Memory B cell (primary cell): ENCODE results near the gene OSMR.

ENCODE experiments used
- ATAC-seq: fragments of 150-1000 bp; cut with Tn5 transposase; 2 replicates; pipeline ENCODE4 v1.10.0; 2021; ENCODE audit warnings: low read depth, mild to moderate bottlenecking, moderate library complexity
- DNase-seq, 2 donors: peaks; one replicate each; pipeline ENCODE4 v3.0.0; 2022; ENCODE audit warnings: low spot score in 2 of 2
- H3K27ac Mint-ChIP-seq: one replicate; pipeline ENCODE4 v1.8.0; 2022; ENCODE audit warnings: mild to moderate bottlenecking, moderate library complexity, mixed read lengths
- H3K27me3 Mint-ChIP-seq: one replicate; pipeline ENCODE4 v1.8.0; 2022; ENCODE audit warnings: mixed read lengths
- H3K36me3 Mint-ChIP-seq: one replicate; pipeline ENCODE4 v1.8.0; 2022; ENCODE audit warnings: mild to moderate bottlenecking, mixed read lengths
- H3K4me1 Mint-ChIP-seq: one replicate; pipeline ENCODE4 v1.8.0; 2022; ENCODE audit warnings: mixed read lengths
- H3K4me3 Mint-ChIP-seq: one replicate; pipeline ENCODE4 v1.8.0; 2022; ENCODE audit warnings: mild to moderate bottlenecking, moderate library complexity, mixed read lengths
- H3K9me3 Mint-ChIP-seq: one replicate; pipeline ENCODE4 v1.8.0; 2022; ENCODE audit warnings: mixed read lengths

Gene OSMR

GRCh38 chr5:38845526-38846378 lies at the start of gene OSMR:
OSMR (plus strand) TSS chr5:38846012; CDS start chr5:38869045, 23,033 bp downstream.
- Mint-ChIP-seq H3K36me3 (no peaks in the 10 kb centered on the region), H3K4me3 (peak within 1 kb of the TSS; percentile 15), H3K4me1 (no peaks in the 10 kb centered on the region), H3K27ac (no peak within 1 kb of the TSS), H3K9me3 (peaks cover 2% of the 10 kb centered on the region), H3K27me3 (peaks cover 10% of the 10 kb centered on the region)
- DNase-seq: no peak
- no peak for ATAC-seq

GRCh38 chr5:38796742-38797108 lies 49.1 kb upstream of the OSMR start:
- H3K4me1 Mint-ChIP-seq: no peaks in the 10 kb centered on the region
- DNase-seq: no peak
- H3K36me3 Mint-ChIP-seq: no peaks in the 10 kb centered on the region
- H3K27ac Mint-ChIP-seq: no peak overlapping the region
- H3K27me3 Mint-ChIP-seq: peaks cover 10% of the 10 kb centered on the region
- no peak for ATAC-seq
- peaks cover 1% of the 10 kb centered on the region for H3K9me3 Mint-ChIP-seq
- H3K4me3 Mint-ChIP-seq: no peak overlapping the region

DNA sequence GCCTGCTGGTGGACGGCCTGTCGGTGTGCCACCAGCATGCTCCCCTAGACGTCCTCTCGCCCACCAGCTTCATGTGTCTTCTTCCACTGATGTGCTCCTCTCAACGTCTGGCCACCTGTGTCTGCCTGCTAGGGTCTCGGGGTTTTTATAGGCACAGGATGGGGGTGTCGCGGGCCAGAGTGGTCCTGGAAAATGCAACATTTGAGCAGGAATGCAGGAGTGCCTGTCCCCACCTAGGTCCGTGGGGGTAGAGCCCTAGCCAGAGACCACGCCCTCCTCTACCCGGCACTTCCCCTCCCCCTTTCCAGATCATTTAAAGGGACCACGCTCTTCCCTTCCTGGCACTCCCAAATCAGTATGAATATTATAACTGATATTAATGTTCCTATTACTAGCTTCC lies 48.0 kb upstream of the OSMR start:
- no peak overlapping the region for H3K4me3 Mint-ChIP-seq

DNA sequence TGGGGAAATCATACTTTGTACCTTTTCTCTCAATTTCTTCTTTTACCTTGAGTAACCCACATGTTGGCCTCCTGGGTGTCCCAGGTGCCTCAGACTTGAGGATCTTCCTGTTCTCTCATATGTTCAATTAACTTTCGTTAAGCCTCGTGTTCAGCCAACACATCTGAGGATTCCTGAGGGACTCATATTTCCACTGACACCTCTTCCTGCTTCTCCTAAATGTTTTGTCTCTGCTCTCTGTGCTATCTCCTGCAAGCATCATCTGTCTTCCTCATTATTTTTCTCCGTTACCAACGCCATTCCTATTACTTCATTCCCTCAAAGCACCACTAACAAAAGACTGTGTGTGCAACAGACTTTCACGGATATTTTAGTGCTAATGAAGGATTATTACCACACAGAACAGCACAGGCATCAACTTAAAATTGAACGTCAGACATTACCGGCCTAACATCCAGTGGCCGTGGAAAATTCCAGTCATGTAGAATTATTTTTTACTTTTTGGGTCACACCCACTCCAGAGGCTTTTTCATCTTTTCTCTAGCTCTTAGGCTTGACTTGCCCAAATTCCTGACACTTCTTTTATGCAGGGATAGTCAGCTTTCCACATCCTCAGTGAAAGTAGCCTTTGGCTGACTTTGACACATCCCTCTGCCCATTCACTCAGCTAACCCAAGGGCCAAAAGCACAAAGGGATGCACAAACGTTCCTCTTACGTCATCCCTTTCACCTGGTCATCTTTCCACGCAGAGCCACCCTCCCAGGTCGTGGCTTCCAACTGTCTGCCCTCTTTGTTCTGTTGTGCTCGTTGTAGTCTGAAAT lies 46.0 kb upstream of the OSMR start:
- no peak overlapping the region for H3K27ac Mint-ChIP-seq

More for the DNA sequence above, 48.0 kb upstream of the OSMR start:
- H3K9me3 Mint-ChIP-seq: peaks cover 1% of the 10 kb centered on the region
- no peaks in the 10 kb centered on the region for H3K4me1 Mint-ChIP-seq
- DNase-seq (no peak), ATAC-seq (no peak)
- no peaks in the 10 kb centered on the region for H3K36me3 Mint-ChIP-seq
- H3K27ac Mint-ChIP-seq: no peak overlapping the region
- H3K27me3 Mint-ChIP-seq: peaks cover 11% of the 10 kb centered on the region

DNA sequence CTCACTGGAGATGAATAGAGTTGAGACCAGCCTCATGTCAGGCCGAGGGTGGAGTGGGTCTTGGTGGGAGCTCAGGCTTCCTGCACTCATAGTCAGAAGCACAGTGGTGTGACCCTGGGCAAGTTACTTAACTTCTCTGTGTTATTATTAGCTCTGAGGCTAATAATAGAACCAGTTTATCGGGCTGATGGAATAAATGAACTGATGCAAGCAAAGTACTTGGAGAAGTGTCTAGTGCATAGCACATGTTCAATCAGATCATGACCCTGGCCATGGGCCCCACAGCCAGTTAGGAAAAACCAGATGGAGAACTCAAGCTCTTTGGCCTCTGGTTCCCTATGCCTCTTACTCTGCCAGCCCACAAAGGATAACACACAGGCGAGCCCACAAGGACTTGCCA lies 45.3 kb upstream of the OSMR start:
- Mint-ChIP-seq H3K4me1 (no peaks in the 10 kb centered on the region), H3K27ac (no peak overlapping the region), H3K36me3 (no peaks in the 10 kb centered on the region), H3K4me3 (no peak overlapping the region), H3K27me3 (peaks cover 9% of the 10 kb centered on the region), H3K9me3 (peaks cover 1% of the 10 kb centered on the region)
- DNase-seq (no peak), ATAC-seq (no peak)

More for the DNA sequence above, 46.0 kb upstream of the OSMR start:
- Mint-ChIP-seq H3K36me3 (no peaks in the 10 kb centered on the region), H3K4me1 (no peaks in the 10 kb centered on the region), H3K9me3 (peaks cover 1% of the 10 kb centered on the region), H3K4me3 (no peak overlapping the region), H3K27me3 (peaks cover 9% of the 10 kb centered on the region)
- no peak for DNase-seq
- ATAC-seq: no peak

GRCh38 chr5:38802125-38802524 lies 43.7 kb upstream of the OSMR start:
- no peaks in the 10 kb centered on the region for H3K36me3 Mint-ChIP-seq
- no peak for DNase-seq
- peaks cover 2% of the 10 kb centered on the region for H3K9me3 Mint-ChIP-seq
- no peak for ATAC-seq
- H3K27me3 Mint-ChIP-seq: peaks cover 9% of the 10 kb centered on the region
- no peak overlapping the region for H3K27ac Mint-ChIP-seq
- no peaks in the 10 kb centered on the region for H3K4me1 Mint-ChIP-seq
- no peak overlapping the region for H3K4me3 Mint-ChIP-seq

DNA sequence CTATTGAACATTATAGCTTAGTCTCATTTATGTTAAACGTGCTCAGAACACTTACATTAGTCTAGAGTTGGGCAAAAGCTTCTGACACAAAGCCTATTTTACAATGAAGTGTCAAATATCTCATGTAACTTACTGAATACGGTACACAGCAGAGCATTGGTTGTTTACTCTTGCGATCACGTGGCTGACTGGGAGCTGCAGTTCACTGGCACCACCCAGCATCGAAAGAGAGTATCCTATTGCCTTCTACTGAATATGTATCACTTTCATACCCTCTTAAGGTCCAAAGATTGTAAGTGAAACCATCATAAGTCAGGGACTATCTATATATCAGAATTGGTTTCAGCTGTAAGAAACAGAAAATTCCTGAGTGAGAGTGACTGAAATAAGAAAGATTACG lies 42.6 kb upstream of the OSMR start:
- Mint-ChIP-seq H3K36me3 (no peaks in the 10 kb centered on the region), H3K4me1 (no peaks in the 10 kb centered on the region), H3K27me3 (peaks cover 9% of the 10 kb centered on the region), H3K4me3 (no peak overlapping the region), H3K9me3 (peaks cover 2% of the 10 kb centered on the region), H3K27ac (no peak overlapping the region)
- DNase-seq (no peak), ATAC-seq (no peak)

GRCh38 chr5:38806775-38807258 lies 39.0 kb upstream of the OSMR start:
- Mint-ChIP-seq H3K27ac (no peak overlapping the region), H3K36me3 (no peaks in the 10 kb centered on the region), H3K4me1 (no peaks in the 10 kb centered on the region), H3K9me3 (peaks cover 1% of the 10 kb centered on the region), H3K4me3 (no peak overlapping the region), H3K27me3 (no peaks in the 10 kb centered on the region)
- DNase-seq (no peak), ATAC-seq (no peak)

GRCh38 chr5:38807570-38808483 lies 38.0 kb upstream of the OSMR start:
- Mint-ChIP-seq H3K36me3 (no peaks in the 10 kb centered on the region), H3K4me1 (no peaks in the 10 kb centered on the region), H3K27me3 (no peaks in the 10 kb centered on the region), H3K4me3 (no peak overlapping the region), H3K27ac (no peak overlapping the region), H3K9me3 (peaks cover 1% of the 10 kb centered on the region)
- ATAC-seq: no peak
- DNase-seq: no peak

GRCh38 chr5:38808666-38809343 lies 37.0 kb upstream of the OSMR start:
- Mint-ChIP-seq H3K4me3 (no peak overlapping the region), H3K9me3 (peaks cover 1% of the 10 kb centered on the region), H3K4me1 (no peaks in the 10 kb centered on the region), H3K36me3 (no peaks in the 10 kb centered on the region), H3K27me3 (no peaks in the 10 kb centered on the region), H3K27ac (no peak overlapping the region)
- DNase-seq: no peak
- no peak for ATAC-seq

DNA sequence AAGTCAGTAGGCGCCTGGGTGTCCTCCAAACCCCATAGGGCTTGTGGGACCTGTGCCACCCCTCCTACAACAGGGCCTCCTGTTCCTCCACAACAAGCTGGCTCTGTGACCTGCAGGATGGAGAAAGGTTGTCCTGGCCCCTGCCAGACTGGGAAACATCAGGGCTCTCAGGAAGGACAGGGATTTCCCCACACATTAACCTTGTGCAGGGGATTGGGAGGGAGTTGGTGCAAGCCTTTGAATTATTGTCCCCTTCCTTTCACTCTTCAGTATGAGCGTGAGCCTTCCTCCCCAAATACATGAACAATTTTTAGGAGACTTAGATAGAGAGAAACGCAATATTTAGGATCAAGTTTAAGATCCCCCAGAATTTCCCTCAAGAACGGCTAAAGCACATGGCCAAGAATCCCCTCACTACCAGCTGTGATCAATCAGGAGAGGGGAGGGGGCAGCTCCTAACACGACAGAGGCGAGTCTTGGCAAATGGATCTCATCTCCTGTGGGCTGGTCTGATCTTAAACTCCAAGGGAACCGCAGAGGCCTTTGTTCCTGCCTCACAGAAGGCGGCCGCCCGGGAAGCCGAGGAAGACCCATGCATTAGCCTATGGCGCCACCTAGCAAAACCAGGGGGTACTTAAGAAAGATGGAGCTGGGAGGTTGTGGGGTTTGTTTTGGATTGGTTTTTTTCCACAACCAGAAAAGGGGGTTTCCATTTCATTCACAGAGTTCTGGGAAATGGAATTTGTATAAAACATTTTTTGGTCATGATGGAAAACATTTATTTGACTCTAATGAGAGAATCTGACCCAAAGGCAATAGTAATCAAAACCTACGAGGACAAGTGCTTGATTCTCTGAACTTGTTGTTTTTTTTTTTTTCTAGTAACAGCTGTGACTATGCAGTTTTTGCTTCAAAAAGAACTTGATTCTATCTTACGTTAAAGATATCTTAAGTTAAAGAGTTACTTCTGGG lies 36.1 kb upstream of the OSMR start:
- Mint-ChIP-seq H3K9me3 (peaks cover 1% of the 10 kb centered on the region), H3K27ac (no peak overlapping the region)
- no peak for DNase-seq

GRCh38 chr5:38814879-38815278 lies 30.9 kb upstream of the OSMR start:
- no peaks in the 10 kb centered on the region for H3K4me1 Mint-ChIP-seq
- DNase-seq (no peak), ATAC-seq (no peak)
- no peak overlapping the region for H3K4me3 Mint-ChIP-seq
- no peaks in the 10 kb centered on the region for H3K36me3 Mint-ChIP-seq
- no peaks in the 10 kb centered on the region for H3K9me3 Mint-ChIP-seq
- H3K27me3 Mint-ChIP-seq: peaks cover 5% of the 10 kb centered on the region
- no peak overlapping the region for H3K27ac Mint-ChIP-seq

More for the DNA sequence above, 36.1 kb upstream of the OSMR start:
- no peaks in the 10 kb centered on the region for H3K27me3 Mint-ChIP-seq
- ATAC-seq: no peak
- no peaks in the 10 kb centered on the region for H3K36me3 Mint-ChIP-seq
- H3K4me1 Mint-ChIP-seq: no peaks in the 10 kb centered on the region
- no peak overlapping the region for H3K4me3 Mint-ChIP-seq
